ENCODE data around the gene MYRIP. TPM values are rescaled to one million over a fixed set of nuclear protein-coding genes. Genes with fewer than 3 reads are reported as not detected.

Gene MYRIP
- total and polyA plus RNA-seq, 10 of the 15 experiments (the other 5 are each of a cell fraction or from before 2014, with no cell fraction given) = 0.03 to 0.08 (median 0.04) TPM; not detected in 6

DNA sequence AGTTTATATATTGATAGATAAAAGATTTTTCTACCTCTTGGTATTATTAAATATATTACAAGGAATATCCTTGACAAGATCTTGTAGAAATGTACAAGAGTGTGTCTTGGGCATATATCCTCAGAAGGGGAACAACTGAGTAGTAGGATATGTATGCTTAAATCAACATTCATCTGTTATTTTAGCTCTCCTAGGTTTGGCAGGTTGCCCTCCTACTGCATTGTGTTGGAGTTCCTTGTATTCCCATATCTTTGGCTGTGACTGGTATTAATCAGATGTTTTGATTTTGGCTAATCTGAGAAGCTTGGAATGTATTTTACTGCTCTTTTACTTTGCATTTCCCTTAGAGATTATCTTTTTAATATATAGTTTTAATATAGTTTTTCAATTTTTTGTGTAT lies 4.6 kb downstream of the MYRIP start (continued):
- no peak for TF ChIP-seq TCF3 (IDR thresholded peaks at IDR 0.05; ENCODE audit: borderline replicate concordance, insufficient read depth, low read depth, low read length)

DNA sequence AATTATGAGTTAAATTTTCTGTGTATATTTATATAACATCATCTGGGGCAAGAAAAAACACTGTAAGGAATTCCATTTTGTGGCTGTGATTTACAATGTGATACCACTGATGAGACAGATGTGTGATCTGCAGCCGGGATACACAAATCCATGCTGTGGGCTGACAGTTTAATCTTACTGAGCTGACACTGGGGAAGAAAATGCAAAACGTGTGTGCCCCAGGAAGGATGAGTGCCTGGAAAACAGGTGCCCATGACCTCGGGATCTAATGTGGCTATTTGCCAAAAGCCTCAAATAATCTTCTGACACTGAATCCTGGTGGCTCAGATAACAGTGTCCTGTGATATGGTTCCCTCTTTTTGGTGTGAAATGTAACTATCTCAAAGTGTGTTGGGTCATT lies 10.5 kb downstream of the MYRIP start:
- SMC1A ChIA-PET (ENCODE audit: uncharacterized antibody, unreplicated experiment) = no interaction called here
- no peaks in the 10 kb centered on the region for H3K79me2 ChIP-seq (ENCODE audit: control insufficient read depth, insufficient read depth, low read length)
- intact Hi-C loops (cut with micrococcal nuclease; ENCODE audit: unreplicated experiment) = no loop called here
- no peak overlapping the region for H3K27ac ChIP-seq (ENCODE audit: control insufficient read depth, insufficient read depth)
- H3K9me3 ChIP-seq (replicated peaks; ENCODE audit: control insufficient read depth, insufficient read depth, low read length) = no peaks in the 10 kb centered on the region
- DNase-seq (ENCODE audit: low read depth, low spot score) (no peak), FAIRE-seq (no peak), ATAC-seq (no peak)
- TF ChIP-seq SREBF2 (IDR thresholded peaks at IDR 0.05; ENCODE audit: low read length) (no peak), TAF1 (IDR thresholded peaks at IDR 0.05; ENCODE audit: borderline replicate concordance, low read depth, low read length) (no peak), SMARCA5 (IDR thresholded peaks at IDR 0.05) (no peak), PML (IDR thresholded peaks at IDR 0.05; ENCODE audit: low read length) (no peak), EZH2 (IDR thresholded peaks at IDR 0.05; ENCODE audit: borderline replicate concordance, control insufficient read depth, low read depth, low read length) (no peak), MEF2A (IDR thresholded peaks at IDR 0.05; ENCODE audit: insufficient read depth, low read depth, low read length) (no peak), EP300 (IDR thresholded peaks at IDR 0.05; ENCODE audit: borderline replicate concordance in 1 of 2, control insufficient read depth in 1 of 2, low read depth in 2 of 2, low read length in 2 of 2) (no peak), SUPT20H (IDR thresholded peaks at IDR 0.05; ENCODE audit: borderline replicate concordance, control insufficient read depth, low read depth, low read length) (no peak), SP1 (IDR thresholded peaks at IDR 0.05; ENCODE audit: low read depth, low read length) (no peak), EGR1 (IDR thresholded peaks at IDR 0.05; ENCODE audit: borderline replicate concordance in 1 of 2, low read depth in 2 of 2, low read length in 2 of 2) (no peak), MTA2 (IDR thresholded peaks at IDR 0.05; ENCODE audit: low read depth) (no peak), SRF (IDR thresholded peaks at IDR 0.05; ENCODE audit: low read depth in 2 of 2, low read length in 2 of 2) (no peak)
- TF ChIP-seq, protein P1, sequence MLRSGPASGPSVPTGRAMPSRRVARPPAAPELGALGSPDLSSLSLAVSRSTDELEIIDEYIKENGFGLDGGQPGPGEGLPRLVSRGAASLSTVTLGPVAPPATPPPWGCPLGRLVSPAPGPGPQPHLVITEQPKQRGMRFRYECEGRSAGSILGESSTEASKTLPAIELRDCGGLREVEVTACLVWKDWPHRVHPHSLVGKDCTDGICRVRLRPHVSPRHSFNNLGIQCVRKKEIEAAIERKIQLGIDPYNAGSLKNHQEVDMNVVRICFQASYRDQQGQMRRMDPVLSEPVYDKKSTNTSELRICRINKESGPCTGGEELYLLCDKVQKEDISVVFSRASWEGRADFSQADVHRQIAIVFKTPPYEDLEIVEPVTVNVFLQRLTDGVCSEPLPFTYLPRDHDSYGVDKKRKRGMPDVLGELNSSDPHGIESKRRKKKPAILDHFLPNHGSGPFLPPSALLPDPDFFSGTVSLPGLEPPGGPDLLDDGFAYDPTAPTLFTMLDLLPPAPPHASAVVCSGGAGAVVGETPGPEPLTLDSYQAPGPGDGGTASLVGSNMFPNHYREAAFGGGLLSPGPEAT (IDR thresholded peaks at IDR 0.05; ENCODE audit: low read depth) = no peak
- TF ChIP-seq, protein P2, sequence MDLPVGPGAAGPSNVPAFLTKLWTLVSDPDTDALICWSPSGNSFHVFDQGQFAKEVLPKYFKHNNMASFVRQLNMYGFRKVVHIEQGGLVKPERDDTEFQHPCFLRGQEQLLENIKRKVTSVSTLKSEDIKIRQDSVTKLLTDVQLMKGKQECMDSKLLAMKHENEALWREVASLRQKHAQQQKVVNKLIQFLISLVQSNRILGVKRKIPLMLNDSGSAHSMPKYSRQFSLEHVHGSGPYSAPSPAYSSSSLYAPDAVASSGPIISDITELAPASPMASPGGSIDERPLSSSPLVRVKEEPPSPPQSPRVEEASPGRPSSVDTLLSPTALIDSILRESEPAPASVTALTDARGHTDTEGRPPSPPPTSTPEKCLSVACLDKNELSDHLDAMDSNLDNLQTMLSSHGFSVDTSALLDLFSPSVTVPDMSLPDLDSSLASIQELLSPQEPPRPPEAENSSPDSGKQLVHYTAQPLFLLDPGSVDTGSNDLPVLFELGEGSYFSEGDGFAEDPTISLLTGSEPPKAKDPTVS (IDR thresholded peaks at IDR 0.05; ENCODE audit: low read depth, low read length) = no peak
- TF ChIP-seq, protein P3, sequence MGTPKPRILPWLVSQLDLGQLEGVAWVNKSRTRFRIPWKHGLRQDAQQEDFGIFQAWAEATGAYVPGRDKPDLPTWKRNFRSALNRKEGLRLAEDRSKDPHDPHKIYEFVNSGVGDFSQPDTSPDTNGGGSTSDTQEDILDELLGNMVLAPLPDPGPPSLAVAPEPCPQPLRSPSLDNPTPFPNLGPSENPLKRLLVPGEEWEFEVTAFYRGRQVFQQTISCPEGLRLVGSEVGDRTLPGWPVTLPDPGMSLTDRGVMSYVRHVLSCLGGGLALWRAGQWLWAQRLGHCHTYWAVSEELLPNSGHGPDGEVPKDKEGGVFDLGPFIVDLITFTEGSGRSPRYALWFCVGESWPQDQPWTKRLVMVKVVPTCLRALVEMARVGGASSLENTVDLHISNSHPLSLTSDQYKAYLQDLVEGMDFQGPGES (IDR thresholded peaks at IDR 0.05) = no peak
- POLR2A ChIA-PET = no interaction called here
- no peaks in the 10 kb centered on the region for H4K20me1 ChIP-seq (ENCODE audit: control insufficient read depth, insufficient read depth)
- no peak overlapping the region for H3K4me2 ChIP-seq (ENCODE audit: control insufficient read depth, insufficient read depth)
- H3K27me3 ChIP-seq (replicated peaks in 1 of 2; ENCODE audit: control insufficient read depth in 2 of 2, insufficient read depth in 2 of 2, low read length in 1 of 2) = no peaks in the 10 kb centered on the region
- H3K4me3 ChIP-seq = no peak overlapping the region
- BruUV-seq (replicated peaks) = no TSS peak
- H3K36me3 ChIP-seq (ENCODE audit: control insufficient read depth in 2 of 2, insufficient read depth in 2 of 2, low read length in 1 of 2) = no peaks in the 10 kb centered on the region
- in situ Hi-C loops (cut with MboI) = loop anchor here (10.0 kb wide), 1 partner anchor 355 kb away; no protein-coding TSS in a partner anchor
- RAD21 ChIA-PET (ENCODE audit: unreplicated experiment) = no interaction called here
- no peak overlapping the region for H2AFZ ChIP-seq (ENCODE audit: control insufficient read depth, low read depth, low read length)
- 29% methylated on average over 3 of the region's 3 CpGs for WGBS (ENCODE audit: insufficient coverage, insufficient replicate concordance, low lambda C conversion rate, missing lambda C conversion rate)
- H3K4me1 ChIP-seq (ENCODE audit: control insufficient read depth, insufficient read depth, low read length) = no peaks in the 10 kb centered on the region
- H3K9ac ChIP-seq (ENCODE audit: control insufficient read depth, insufficient read depth, low read length) = no peak overlapping the region
- CTCF ChIA-PET = no interaction called here

All from GM12878 (cell line).